Activated CD4-positive, CD25-positive, alpha-beta regulatory T cell (primary cell): ENCODE data around the gene SHISA7.
"Not testable (repeated sequence)": the region's sequence is repeated elsewhere in the genome, so short reads cannot be mapped to it uniquely, and the experiment has no call there.

Source experiments
- DNase-seq, 4 experiments: peaks; one replicate each; lab custom pipeline; 2025; lab: John Stamatoyannopoulos, UW

The SHISA7 gene

GRCh38 chr19:55446060-55446459, 3.0 kb upstream of the SHISA7 start:
- DNase-seq = no peak

DNA sequence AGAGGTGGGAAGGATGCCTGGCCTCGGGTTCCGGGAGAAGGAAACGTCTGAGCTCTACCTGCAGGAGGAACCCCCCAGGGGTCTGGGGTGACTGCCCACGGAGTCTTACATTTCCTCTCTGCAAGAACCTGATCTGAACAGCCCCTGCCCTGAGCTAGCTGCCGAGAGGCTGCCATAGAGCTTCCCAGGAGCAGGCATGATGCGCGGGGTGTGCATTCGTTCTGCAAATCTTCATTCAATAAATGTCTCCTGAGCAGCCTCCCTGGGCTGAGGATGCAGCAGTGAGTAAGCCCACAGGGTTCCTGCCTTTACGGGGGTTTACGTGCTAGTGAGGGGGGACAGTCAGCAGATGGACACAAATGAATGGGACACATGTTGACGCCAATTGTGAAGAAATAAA, 1.5 kb upstream of the SHISA7 start:
- DNase-seq = no peak

- DNase-seq = no peak
These were observed 852 bp upstream of the SHISA7 start for GRCh38 chr19:55443824-55444480.

DNA sequence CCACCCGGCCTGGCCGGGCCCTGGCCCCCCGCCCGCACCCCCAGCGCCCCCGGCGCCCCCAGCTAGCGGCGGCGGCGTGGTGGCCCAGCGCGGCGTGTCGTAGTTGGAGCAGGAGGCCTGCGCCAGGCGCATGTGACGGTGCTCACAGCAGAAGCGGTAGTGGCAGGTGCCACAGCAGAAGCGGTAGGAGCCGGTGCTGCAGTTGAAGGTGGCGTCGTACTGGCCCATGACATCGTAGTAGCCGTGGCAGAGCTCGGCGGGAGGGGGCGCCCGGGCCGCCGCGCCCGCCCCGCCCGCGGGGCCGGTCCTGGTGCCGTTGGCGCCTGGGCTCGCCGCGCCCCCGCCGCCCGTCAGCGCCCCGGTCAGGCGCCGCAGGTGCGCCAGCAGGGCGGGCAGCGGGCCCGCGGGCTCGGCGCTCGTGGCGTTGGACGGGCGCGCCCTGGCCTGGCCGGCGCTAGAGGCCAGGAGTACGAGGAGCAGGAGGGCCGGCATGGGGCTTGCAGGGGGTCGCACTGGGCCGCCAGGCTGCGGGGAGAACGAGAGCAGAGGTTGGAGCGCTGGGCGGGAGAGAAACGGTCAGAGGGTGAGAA, 633 bp downstream of the SHISA7 start:
- DNase-seq = no peak

GRCh38 chr19:55441692-55442321, 1.3 kb downstream of the SHISA7 start:
- DNase-seq = no peak

GRCh38 chr19:55441319-55441691, 1.8 kb downstream of the SHISA7 start:
- DNase-seq = no peak

GRCh38 chr19:55440411-55441105, 2.5 kb downstream of the SHISA7 start:
- no peak for DNase-seq

- DNase-seq = no peak
These were observed 4.0 kb downstream of the SHISA7 start for GRCh38 chr19:55439052-55439451.

DNA sequence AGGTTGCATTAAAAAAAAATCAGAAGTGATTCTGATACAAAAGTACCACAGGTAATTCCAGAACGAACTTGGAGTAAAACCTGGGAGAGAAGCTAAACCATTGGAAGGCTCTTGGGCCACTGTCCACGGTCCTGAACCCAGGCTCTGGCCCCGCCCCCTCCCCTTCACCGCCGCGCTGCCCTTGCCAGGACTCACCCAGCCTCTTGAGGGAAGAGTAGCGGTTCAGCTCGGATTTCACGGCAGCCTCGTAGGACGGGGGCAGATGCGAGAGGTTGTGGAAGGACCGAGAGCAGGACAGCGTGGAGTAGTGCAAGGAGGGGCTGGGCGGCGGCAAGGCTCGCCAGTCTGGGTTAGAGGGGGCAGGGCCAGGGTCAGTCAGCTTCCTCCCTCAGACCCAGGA, 5.7 kb downstream of the SHISA7 start:
- no peak for DNase-seq

DNA sequence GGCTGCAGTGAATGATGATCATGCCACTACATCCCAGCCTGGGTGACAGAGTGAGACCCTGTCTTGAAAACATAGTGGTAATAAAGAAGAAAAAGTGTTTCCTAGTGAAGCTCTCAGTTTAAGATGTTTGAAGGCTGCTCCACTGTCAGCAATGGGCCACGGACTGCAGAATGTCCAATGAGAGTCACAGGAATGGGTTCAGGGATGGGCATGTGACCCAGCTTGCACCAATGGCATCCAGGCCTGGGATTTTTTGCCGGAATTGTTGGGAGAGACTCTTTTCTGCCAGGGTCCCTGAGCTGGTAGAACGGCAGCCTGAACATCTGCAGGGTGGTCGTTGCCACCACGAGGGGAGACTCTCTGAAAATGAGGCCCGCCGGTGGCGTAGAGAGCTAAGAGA, 6.3 kb downstream of the SHISA7 start:
- no peak for DNase-seq

- DNase-seq = no peak
These were observed 8.1 kb downstream of the SHISA7 start for GRCh38 chr19:55435020-55435419.

DNA sequence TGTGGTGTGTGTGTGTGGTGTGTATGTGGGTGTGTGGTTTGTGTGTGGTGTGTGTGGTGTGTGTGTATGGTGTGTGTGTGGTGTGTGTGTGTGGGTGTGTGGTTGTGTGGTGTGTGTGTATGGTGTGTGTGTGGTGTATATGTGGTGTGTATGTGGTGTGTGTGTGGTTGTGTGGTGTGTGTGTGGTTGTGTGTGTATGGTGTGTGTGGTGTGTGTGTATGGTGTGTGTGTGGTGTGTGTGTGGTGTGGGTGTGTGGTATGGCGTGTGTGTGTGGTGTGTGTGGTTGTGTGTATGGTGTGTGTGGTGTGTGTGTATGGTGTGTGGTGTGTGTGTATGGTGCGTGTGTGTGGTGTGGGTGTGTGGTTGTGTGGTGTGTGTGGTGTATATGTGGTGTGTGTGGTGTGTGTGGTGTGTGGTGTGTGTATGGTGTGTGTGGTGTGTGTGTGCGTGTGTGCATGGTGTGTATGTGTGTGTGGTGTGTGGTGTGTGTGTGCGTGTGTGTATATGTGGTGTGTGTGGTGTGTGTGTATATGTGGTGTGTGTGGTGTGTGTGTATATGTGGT, 8.7 kb downstream of the SHISA7 start:
- no peak for DNase-seq

- DNase-seq = no peak
These were observed 9.8 kb downstream of the SHISA7 start for GRCh38 chr19:55433292-55433691.

DNA sequence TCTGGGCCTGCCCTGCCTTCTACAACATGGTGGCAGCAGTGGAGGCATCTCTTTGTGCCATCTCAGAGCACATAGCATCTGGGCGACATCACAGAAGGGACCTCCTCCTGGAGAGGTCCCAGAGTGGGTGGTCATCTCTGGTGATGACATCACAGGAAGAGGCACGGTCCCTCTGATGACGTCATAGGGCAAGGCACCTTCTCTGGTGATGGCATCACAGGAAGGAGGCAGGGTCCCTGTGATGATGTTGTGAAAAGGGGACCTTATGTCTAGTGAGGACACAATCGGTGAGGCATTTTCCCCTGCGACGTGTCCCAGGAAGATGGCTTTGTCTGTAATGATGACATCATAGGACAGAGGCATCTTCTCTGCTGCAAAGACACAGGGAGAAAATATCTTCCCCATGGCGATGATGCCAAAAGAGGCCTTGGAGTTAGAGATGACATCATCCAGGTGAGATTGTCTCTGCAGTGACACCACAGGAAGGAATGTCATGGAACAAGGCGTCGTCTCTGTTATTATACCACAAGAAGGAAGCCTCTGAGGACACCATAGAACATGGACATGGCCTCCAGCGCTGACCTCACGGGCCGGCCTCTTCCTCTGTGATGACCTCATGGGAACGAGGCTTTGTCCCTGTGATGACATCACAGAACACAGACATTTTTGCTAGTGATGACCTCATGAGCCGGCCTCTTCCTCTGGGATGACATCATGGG, 10.7 kb downstream of the SHISA7 start:
- DNase-seq = no peak

GRCh38 chr19:55431183-55431582, 11.9 kb downstream of the SHISA7 start:
- no peak for DNase-seq

DNA sequence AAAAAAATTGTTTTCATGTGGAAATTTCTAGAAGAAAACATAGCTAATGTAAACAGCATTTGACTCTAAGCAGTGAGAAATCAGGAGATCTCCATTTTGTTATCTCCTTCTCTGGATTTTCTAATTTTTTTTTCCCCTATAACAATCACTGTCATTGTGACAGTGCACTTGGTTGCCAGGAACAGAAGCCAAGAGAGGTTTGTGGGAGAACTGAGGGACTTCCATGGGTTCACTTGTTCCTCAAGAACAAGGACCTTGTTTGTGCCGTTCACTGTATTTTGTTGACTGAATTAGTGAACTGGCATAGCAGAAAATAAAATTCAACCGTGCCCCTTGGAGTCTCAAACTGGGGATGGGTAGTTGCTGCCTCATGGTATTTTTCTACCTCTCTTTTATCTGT, 17.1 kb downstream of the SHISA7 start:
- DNase-seq = no peak

DNA sequence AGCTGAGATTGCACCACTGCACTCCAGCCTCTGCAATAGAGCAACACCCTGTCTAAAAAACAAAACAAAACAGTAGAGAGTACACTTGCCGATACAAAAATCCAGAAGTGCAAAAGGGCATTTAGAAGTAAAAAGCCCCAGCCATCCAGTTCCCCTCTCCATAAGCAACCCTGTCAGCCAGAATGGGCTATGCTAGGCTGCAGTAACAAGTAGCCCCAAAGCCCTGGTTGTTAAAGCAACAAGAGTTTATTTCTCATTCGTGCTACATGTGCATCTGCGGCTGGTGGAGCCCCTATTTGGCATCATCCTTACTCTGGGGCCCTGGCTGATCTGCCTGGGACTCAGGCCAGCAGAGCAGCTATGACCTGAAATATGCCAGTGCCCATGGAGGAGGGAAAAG, 18.6 kb downstream of the SHISA7 start:
- no peak for DNase-seq

DNA sequence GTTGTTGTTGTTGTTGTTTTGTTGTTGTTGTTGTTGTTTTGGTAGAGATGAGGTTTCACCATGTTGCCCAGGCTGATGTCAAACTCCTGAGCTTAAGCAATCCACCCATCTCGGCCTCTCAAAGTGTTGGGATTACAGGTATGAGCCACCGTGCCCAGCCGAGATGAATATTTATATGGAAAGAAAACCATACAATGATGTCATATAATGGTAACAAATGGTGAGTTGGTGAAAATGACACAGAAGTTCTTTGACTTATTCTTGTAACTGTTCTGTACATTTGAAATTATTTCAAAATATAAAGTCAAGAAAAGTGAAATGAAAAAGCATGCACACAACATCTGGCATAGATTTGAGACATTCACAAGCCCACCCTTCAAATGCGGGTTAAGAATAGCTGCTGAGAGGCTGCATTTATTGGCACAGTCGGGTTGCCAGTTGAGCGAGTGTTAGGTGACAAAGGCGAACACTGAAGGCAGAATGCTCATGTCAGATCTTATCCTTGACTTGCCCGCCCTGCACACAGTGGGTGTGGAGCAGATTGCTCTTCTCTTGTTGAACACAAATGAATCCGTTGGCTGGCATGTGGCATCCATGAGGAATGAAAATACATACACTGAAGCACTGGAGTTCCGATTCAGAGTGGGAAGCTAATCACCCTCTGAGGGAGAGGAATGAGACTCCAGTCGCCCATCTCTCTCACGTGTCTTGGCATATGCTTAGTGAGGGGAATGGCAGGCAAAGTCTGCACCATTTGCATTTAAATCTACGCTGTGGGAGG, 19.7 kb downstream of the SHISA7 start:
- no peak for DNase-seq

- not testable (repeated sequence) for DNase-seq
These were observed 21.8 kb downstream of the SHISA7 start for GRCh38 chr19:55421281-55421680.

- no peak for DNase-seq
These were observed 23.4 kb downstream of the SHISA7 start for GRCh38 chr19:55419624-55420236.

GRCh38 chr19:55419103-55419502, 24.0 kb downstream of the SHISA7 start:
- DNase-seq = no peak
